Ishikawa (cell line): Measurements from ENCODE around the gene STAMBP.

Source experiments
- CEBPB ChIP-seq: IDR thresholded peaks from 2 replicates; pipeline ENCODE4 v1.6.1; 2012
- CREB1 ChIP-seq: IDR thresholded peaks from 2 replicates; pipeline ENCODE4 v1.6.1; 2012; ENCODE audit warnings: low read depth
- EGR1 ChIP-seq: IDR thresholded peaks from 2 replicates; pipeline ENCODE4 v1.6.1; 2012
- EP300 ChIP-seq: IDR thresholded peaks from 2 replicates; pipeline ENCODE4 v1.6.1; 2012; ENCODE audit warnings: borderline replicate concordance
- FOXM1 ChIP-seq: IDR thresholded peaks from 2 replicates; pipeline ENCODE4 v1.6.1; 2012; ENCODE audit warnings: low read depth, borderline replicate concordance
- MAX ChIP-seq: IDR thresholded peaks from 2 replicates; pipeline ENCODE4 v1.6.1; 2012
- NFIC ChIP-seq: IDR thresholded peaks from 2 replicates; pipeline ENCODE4 v1.6.1; 2012
- RAD21 ChIP-seq: IDR thresholded peaks from 2 replicates; pipeline ENCODE4 v1.6.1; 2012; ENCODE audit warnings: low read depth
- REST ChIP-seq: IDR thresholded peaks from 2 replicates; pipeline ENCODE4 v1.6.1; 2012; ENCODE audit warnings: low read depth, mild to moderate bottlenecking
- TAF1 ChIP-seq: IDR thresholded peaks from 2 replicates; pipeline ENCODE4 v1.6.1; 2012; ENCODE audit warnings: low read depth, mild to moderate bottlenecking
- TCF12 ChIP-seq: IDR thresholded peaks from 2 replicates; pipeline ENCODE4 v1.6.1; 2012; ENCODE audit warnings: low read depth
- TEAD4 ChIP-seq: IDR thresholded peaks from 2 replicates; pipeline ENCODE4 v1.6.1; 2012
- USF1 ChIP-seq: IDR thresholded peaks from 2 replicates; pipeline ENCODE4 v1.6.1; 2012
- YY1 ChIP-seq: IDR thresholded peaks from 2 replicates; pipeline ENCODE4 v1.6.1; 2012; ENCODE audit warnings: low read depth
- ZBTB7A ChIP-seq: IDR thresholded peaks from 2 replicates; pipeline ENCODE4 v1.6.1; 2012; ENCODE audit warnings: low read depth

The STAMBP gene

GRCh38 chr2:73901143-73901542 lies 72.4 kb downstream of the STAMBP start:
- TF ChIP-seq CEBPB (no peak), TAF1 (no peak), TEAD4 (no peak), MAX (no peak), FOXM1 (no peak), TCF12 (no peak), EP300 (no peak), YY1 (no peak)

GRCh38 chr2:73902284-73902683 lies 73.5 kb downstream of the STAMBP start:
- no peak for TF ChIP-seq EP300
- no peak for TF ChIP-seq CEBPB
- TF ChIP-seq TAF1, result no peak
- no peak for TF ChIP-seq EGR1
- no peak for TF ChIP-seq FOXM1
- TF ChIP-seq YY1, result no peak
- no peak for TF ChIP-seq TCF12
- no peak for TF ChIP-seq TEAD4
- no peak for TF ChIP-seq CREB1
- no peak for TF ChIP-seq ZBTB7A
- TF ChIP-seq NFIC, result no peak
- no peak for TF ChIP-seq REST

GRCh38 chr2:73903313-73903712 lies 74.6 kb downstream of the STAMBP start:
- TF ChIP-seq EP300 (no peak), TEAD4 (no peak), MAX (no peak), YY1 (no peak), CREB1 (no peak), USF1 (no peak), REST (no peak), FOXM1 (no peak), EGR1 (no peak), NFIC (no peak), CEBPB (no peak), TCF12 (no peak), RAD21 (no peak), TAF1 (no peak), ZBTB7A (no peak)

- TF ChIP-seq YY1 (no peak), USF1 (no peak)
Measured at GRCh38 chr2:73904952-73905351, 76.2 kb downstream of the STAMBP start.

GRCh38 chr2:73906847-73907505 lies 78.2 kb downstream of the STAMBP start:
- no peak for TF ChIP-seq EGR1
- no peak for TF ChIP-seq USF1
- TF ChIP-seq FOXM1, result no peak
- TF ChIP-seq CREB1, result no peak
- no peak for TF ChIP-seq CEBPB
- TF ChIP-seq EP300, result no peak
- TF ChIP-seq NFIC, result no peak
- no peak for TF ChIP-seq MAX
- TF ChIP-seq TCF12, result no peak
- TF ChIP-seq TAF1, result no peak
- no peak for TF ChIP-seq ZBTB7A
- TF ChIP-seq TEAD4, result no peak

- TF ChIP-seq USF1 (peak; percentile 77), TAF1 (no peak), EP300 (peak; percentile 65; the same call in 1 of the 2 replicates), CREB1 (no peak), TCF12 (peak; percentile 90), FOXM1 (no peak), NFIC (peak; percentile 56; the same call in 1 of the 2 replicates), YY1 (no peak), ZBTB7A (no peak), RAD21 (peak; percentile 52; the same call in 1 of the 2 replicates), MAX (no peak), REST (no peak), TEAD4 (peak; percentile 79), CEBPB (peak; percentile 94), EGR1 (no peak)
Measured at GRCh38 chr2:73907840-73908452, 79.2 kb downstream of the STAMBP start.
